ENCODE data around the gene GDPD4. TPM values are rescaled to one million over a fixed set of nuclear protein-coding genes. Genes with fewer than 3 reads are reported as not detected.

Gene GDPD4
- total RNA-seq, 6 donors from 2014 or later: not detected

DNA sequence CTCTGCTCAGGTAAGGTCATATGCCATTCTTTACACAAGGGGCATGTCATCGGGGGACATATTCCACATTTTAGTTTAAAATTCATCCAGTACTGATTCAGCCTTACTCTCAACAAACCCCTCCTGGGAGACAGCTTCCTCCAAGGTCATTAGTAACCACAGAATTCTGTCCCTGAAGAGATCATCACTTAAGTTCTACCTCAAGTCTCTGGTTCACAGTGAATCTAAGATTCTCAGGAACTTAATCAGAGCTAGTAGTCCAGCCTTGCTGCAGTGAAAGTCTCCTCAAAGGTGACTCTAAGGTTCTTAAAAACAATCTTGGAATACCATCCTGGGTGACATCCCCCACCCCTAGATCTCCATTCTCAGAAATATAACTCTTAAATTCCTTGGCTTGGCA is 18.9 kb upstream of the GDPD4 start:
- no peaks in the 10 kb centered on the region for H3K27me3 ChIP-seq
- WGBS, 2 donors: 100% methylated on average over 1 of the region's 1 CpG
- H3K4me1 ChIP-seq: no peaks in the 10 kb centered on the region

DNA sequence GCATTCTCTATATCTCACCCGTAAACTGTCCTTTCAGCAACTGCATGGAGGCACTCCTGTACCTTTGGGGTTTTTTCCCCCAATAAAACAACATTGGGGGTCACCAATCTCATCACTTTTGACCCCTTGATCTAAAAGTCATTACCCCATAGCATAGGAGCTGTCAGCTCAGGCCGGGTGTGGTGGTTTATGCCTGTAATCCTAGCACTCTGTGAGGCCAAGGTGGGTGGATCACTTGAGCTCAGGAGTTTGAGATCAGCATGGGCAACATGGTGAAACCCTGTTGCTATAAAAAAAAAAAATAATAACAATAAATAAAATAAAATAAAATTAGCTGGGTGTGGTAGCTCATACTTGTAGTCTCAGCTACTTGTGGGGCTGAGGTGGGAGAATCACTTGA is 17.1 kb upstream of the GDPD4 start:
- no peak overlapping the region for H3K4me3 ChIP-seq
- no peaks in the 10 kb centered on the region for H3K4me1 ChIP-seq
- H3K36me3 ChIP-seq: peaks cover 0 to 8% (median 3%) of the 10 kb centered on the region in 4 donors
- no peak for ATAC-seq (ENCODE audit: low FRiP score in 2 of 2)
- no peak for DNase-seq
- H3K27ac ChIP-seq: no peak overlapping the region
- no peak for TF ChIP-seq POLR2A (IDR thresholded peaks at IDR 0.05)
- TF ChIP-seq, protein P1, sequence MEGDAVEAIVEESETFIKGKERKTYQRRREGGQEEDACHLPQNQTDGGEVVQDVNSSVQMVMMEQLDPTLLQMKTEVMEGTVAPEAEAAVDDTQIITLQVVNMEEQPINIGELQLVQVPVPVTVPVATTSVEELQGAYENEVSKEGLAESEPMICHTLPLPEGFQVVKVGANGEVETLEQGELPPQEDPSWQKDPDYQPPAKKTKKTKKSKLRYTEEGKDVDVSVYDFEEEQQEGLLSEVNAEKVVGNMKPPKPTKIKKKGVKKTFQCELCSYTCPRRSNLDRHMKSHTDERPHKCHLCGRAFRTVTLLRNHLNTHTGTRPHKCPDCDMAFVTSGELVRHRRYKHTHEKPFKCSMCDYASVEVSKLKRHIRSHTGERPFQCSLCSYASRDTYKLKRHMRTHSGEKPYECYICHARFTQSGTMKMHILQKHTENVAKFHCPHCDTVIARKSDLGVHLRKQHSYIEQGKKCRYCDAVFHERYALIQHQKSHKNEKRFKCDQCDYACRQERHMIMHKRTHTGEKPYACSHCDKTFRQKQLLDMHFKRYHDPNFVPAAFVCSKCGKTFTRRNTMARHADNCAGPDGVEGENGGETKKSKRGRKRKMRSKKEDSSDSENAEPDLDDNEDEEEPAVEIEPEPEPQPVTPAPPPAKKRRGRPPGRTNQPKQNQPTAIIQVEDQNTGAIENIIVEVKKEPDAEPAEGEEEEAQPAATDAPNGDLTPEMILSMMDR (IDR thresholded peaks at IDR 0.05): no peak
- TF ChIP-seq EP300 (IDR thresholded peaks at IDR 0.05): no peak
- no peak for TF ChIP-seq POLR2AphosphoS5 (IDR thresholded peaks at IDR 0.05)
- no peaks in the 10 kb centered on the region for H3K9me3 ChIP-seq
- WGBS, 2 donors: 86 to 90% methylated on average over 2 of the region's 2 CpGs
- H3K27me3 ChIP-seq: no peaks in the 10 kb centered on the region

More for the DNA sequence above, 18.9 kb upstream of the GDPD4 start:
- H3K4me3 ChIP-seq: no peak overlapping the region
- H3K36me3 ChIP-seq: peaks cover 0 to 8% (median 3%) of the 10 kb centered on the region in 4 donors
- TF ChIP-seq POLR2AphosphoS5 (IDR thresholded peaks at IDR 0.05) (no peak), POLR2A (IDR thresholded peaks at IDR 0.05) (no peak), EP300 (IDR thresholded peaks at IDR 0.05) (no peak)
- TF ChIP-seq, protein P1 (IDR thresholded peaks at IDR 0.05): no peak
- DNase-seq: no peak
- H3K27ac ChIP-seq: no peak overlapping the region
- ATAC-seq (ENCODE audit: low FRiP score in 2 of 2): no peak
- H3K9me3 ChIP-seq: no peaks in the 10 kb centered on the region

DNA sequence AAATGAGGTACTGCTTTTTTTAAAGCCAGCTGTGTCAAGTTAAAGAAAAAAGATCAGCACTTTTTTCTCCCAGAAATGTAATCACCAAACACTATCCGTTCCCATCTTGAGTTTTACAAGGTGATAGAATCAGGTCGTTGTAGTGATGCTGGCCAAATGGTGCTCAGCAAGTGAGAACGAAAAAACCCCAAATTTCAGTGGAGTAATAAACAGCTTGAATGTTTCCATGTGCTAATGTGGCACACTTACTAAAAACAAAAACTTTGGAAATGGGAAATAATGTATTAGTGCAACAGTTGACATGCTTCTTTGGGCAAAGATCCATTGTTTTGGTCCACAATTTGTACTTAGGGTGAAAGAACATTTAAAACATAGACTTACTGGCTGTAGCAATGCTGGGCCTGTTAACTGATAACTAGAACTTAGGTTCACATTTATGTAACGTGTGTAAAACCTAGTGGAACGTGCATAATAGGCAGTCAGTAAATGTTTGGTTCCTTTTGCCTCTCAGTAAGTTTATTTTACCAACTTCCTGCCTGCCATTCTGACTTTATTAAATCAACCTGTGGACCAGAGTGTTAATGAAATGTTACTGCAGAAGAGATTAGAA is 15.4 kb upstream of the GDPD4 start:
- DNase-seq (no peak), ATAC-seq (ENCODE audit: low FRiP score in 2 of 2) (no peak)
- 52 to 56% methylated on average over 5 of the region's 5 CpGs for WGBS, 2 donors
- H3K4me3 ChIP-seq: no peak overlapping the region
- TF ChIP-seq EP300 (IDR thresholded peaks at IDR 0.05) (no peak), POLR2A (IDR thresholded peaks at IDR 0.05) (no peak), POLR2AphosphoS5 (IDR thresholded peaks at IDR 0.05) (no peak)
- TF ChIP-seq, protein P1 (IDR thresholded peaks at IDR 0.05): no peak
- H3K27ac ChIP-seq: no peak overlapping the region
- H3K4me1 ChIP-seq: no peaks in the 10 kb centered on the region
- H3K36me3 ChIP-seq: no peaks in the 10 kb centered on the region
- H3K9me3 ChIP-seq: no peaks in the 10 kb centered on the region
- H3K27me3 ChIP-seq: no peaks in the 10 kb centered on the region

DNA sequence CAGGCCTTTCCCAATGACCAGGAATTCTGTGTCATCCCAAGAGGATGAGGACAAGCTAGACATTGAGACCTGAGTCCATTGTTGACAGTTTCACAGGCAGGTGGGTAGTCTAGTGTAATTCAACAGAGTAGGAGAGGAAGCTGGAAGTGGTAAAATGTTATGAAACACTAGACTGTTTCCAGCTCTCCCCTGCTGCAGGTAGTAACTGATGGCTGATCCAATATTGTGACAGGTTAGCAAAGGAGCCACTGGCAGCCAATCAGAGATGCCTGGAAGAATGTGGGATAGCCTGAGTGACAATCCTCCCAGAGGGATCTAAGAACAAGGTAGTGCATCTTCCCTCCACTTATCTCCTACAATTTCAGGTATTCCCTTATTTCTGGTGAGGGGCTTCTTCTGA is 10.6 kb upstream of the GDPD4 start:
- no peak overlapping the region for H3K27ac ChIP-seq
- ATAC-seq (ENCODE audit: low FRiP score in 2 of 2) (no peak), DNase-seq (no peak)
- no peaks in the 10 kb centered on the region for H3K27me3 ChIP-seq
- TF ChIP-seq, protein P1 (IDR thresholded peaks at IDR 0.05): no peak
- no peak for TF ChIP-seq EP300 (IDR thresholded peaks at IDR 0.05)
- no peak for TF ChIP-seq POLR2A (IDR thresholded peaks at IDR 0.05)
- TF ChIP-seq POLR2AphosphoS5 (IDR thresholded peaks at IDR 0.05): no peak
- H3K4me1 ChIP-seq: no peaks in the 10 kb centered on the region
- H3K9me3 ChIP-seq: no peaks in the 10 kb centered on the region
- H3K4me3 ChIP-seq: no peak overlapping the region
- no peaks in the 10 kb centered on the region for H3K36me3 ChIP-seq

GRCh38 chr11:77311701-77312100 is 10.2 kb upstream of the GDPD4 start:
- ATAC-seq (ENCODE audit: low FRiP score in 2 of 2): no peak
- WGBS, 2 donors: 93 to 96% methylated on average over 3 of the region's 3 CpGs
- no peak overlapping the region for H3K27ac ChIP-seq
- no peaks in the 10 kb centered on the region for H3K36me3 ChIP-seq
- H3K27me3 ChIP-seq: no peaks in the 10 kb centered on the region
- no peak for DNase-seq
- TF ChIP-seq POLR2A (IDR thresholded peaks at IDR 0.05): no peak
- TF ChIP-seq EP300 (IDR thresholded peaks at IDR 0.05): no peak
- TF ChIP-seq, protein P1 (IDR thresholded peaks at IDR 0.05): no peak
- no peak for TF ChIP-seq POLR2AphosphoS5 (IDR thresholded peaks at IDR 0.05)
- no peak overlapping the region for H3K4me3 ChIP-seq
- H3K9me3 ChIP-seq: no peaks in the 10 kb centered on the region
- H3K4me1 ChIP-seq: no peaks in the 10 kb centered on the region

Data from upper lobe of left lung (tissue), 6 donors.